HCT116 (cell line): ENCODE data around the gene TOM1L1. TPM values are rescaled to one million over a fixed set of nuclear protein-coding genes. Genes with fewer than 3 reads are reported as not detected.

Experiments
- ATAC-seq: fragments of 200-7000 bp; cut with Tn5 transposase; 2 replicates; pipeline ENCODE4 v1.9.1; 2020; ENCODE audit warnings: mild to moderate bottlenecking, moderate library complexity
- BruUV-seq: library from RNA; stranded (reverse); fragments of 400-500 nt; replicated peaks from 2 replicates; lab custom pipeline; 2021; lab: Mats Ljungman, UMichigan
- CTCF ChIA-PET: fragments of 300-600 bp; sonication (Branson Sonifier 250); formaldehyde crosslinking; loops from one replicate; lab custom pipeline; 2021; ENCODE audit warnings: antibody characterized with exemption; lab: Charles Lee
- POLR2A ChIA-PET: fragments of 300-600, 350-600 bp; sonication (Branson Sonifier 250); formaldehyde crosslinking; loops from one replicate; lab custom pipeline; 2021; ENCODE audit warnings: antibody characterized with exemption; lab: Charles Lee
- RAD21 ChIA-PET, 2 experiments: fragments of 300-600 bp; sonication (Branson Sonifier 250); formaldehyde crosslinking; loops; one replicate each; lab custom pipeline; 2023; ENCODE audit warnings: low total read pairs in 2 of 2; ENCODE audit not compliant: uncharacterized antibody in 2 of 2, unreplicated experiment in 2 of 2, low non-redundant PET in 1 of 2; lab: Charles Lee
- DNase-seq: peaks from one replicate; pipeline ENCODE4 v3.0.0-alpha.2; 2010; ENCODE audit warnings: low read depth, low spot score
- H2AFZ ChIP-seq: fragments of 200-600 bp; shearing (Covaris generic), sonication (generic); 2 replicates; pipeline ENCODE4 v1.6.1; 2017; ENCODE audit warnings: low read depth, mixed run types, mixed read lengths, antibody characterized with exemption, low read length; ENCODE audit not compliant: poor library complexity, severe bottlenecking
- H3K27ac ChIP-seq: 2 replicates; pipeline ENCODE4 v1.5.1; 2012; ENCODE audit warnings: low read depth, low read length
- H3K27me3 ChIP-seq: fragments of 200-600 bp; sonication (generic); 2 replicates; pipeline ENCODE4 v1.6.1; 2016; ENCODE audit warnings: mixed run types, low read length, mixed read lengths; ENCODE audit not compliant: insufficient read depth
- H3K36me3 ChIP-seq, 2 experiments: fragments of 200-500 bp in 1 of 2; fragments of 200-600 bp in 1 of 2; sonication (Bioruptor generic) in 1 of 2; sonication (generic) in 1 of 2; 2 replicates each; pipeline versions ENCODE4 v1.5.1 to v1.6.1; 2014 to 2016; ENCODE audit warnings: low read length in 2 of 2, inconsistent platforms in 1 of 2, mixed read lengths in 1 of 2, mixed run types in 1 of 2; ENCODE audit not compliant: insufficient read depth in 2 of 2, control insufficient read depth in 1 of 2
- H3K4me1 ChIP-seq, 2 experiments: fragments of 200-600 bp in 1 of 2; sonication (generic) in 1 of 2; 2 replicates each; pipeline versions ENCODE4 v1.5.1 to v1.6.1; 2012 to 2017; ENCODE audit warnings: low read length in 2 of 2, inconsistent platforms in 1 of 2, mild to moderate bottlenecking in 1 of 2, mixed read lengths in 1 of 2, mixed run types in 1 of 2, moderate library complexity in 1 of 2; ENCODE audit not compliant: insufficient read depth in 2 of 2, control insufficient read depth in 1 of 2
- H3K4me2 ChIP-seq: fragments of 200-600 bp; sonication (generic); 2 replicates; pipeline ENCODE4 v1.6.1; 2017; ENCODE audit warnings: mixed run types, low read length, mixed read lengths
- H3K4me3 ChIP-seq, 2 experiments: fragments of 200-600 bp in 1 of 2; sonication (generic) in 1 of 2; replicated peaks in 1 of 2; 2 replicates each; pipeline ENCODE4 v1.5.1; 2011 to 2016; ENCODE audit warnings: low read length in 2 of 2, control low read depth in 1 of 2, low read depth in 1 of 2, mild to moderate bottlenecking in 1 of 2, mixed read lengths in 1 of 2, mixed run types in 1 of 2
- H3K79me2 ChIP-seq: fragments of 200-600 bp; sonication (generic); 2 replicates; pipeline ENCODE4 v1.6.1; 2017; ENCODE audit warnings: mild to moderate bottlenecking, mixed run types, low read length, moderate library complexity, mixed read lengths; ENCODE audit not compliant: insufficient read depth
- H3K9ac ChIP-seq: fragments of 200-600 bp; sonication (generic); 2 replicates; pipeline ENCODE4 v1.6.1; 2016; ENCODE audit warnings: low read length, mixed read lengths
- H3K9me2 ChIP-seq: fragments of 200-600 bp; sonication (generic), shearing (Covaris generic); 2 replicates; pipeline ENCODE4 v1.6.1; 2017; ENCODE audit warnings: mixed run types, mild to moderate bottlenecking, moderate library complexity; ENCODE audit not compliant: insufficient read depth
- H3K9me3 ChIP-seq, 2 experiments: fragments of 200-500 bp in 1 of 2; fragments of 200-600 bp in 1 of 2; sonication (Bioruptor generic) in 1 of 2; sonication (generic) in 1 of 2; 2 replicates each; pipeline ENCODE4 v1.6.1; 2014 to 2017; ENCODE audit warnings: low read length in 2 of 2, mixed read lengths in 2 of 2, inconsistent platforms in 1 of 2, low read depth in 1 of 2, mild to moderate bottlenecking in 1 of 2, mixed run types in 1 of 2, moderate library complexity in 1 of 2; ENCODE audit not compliant: control insufficient read depth in 1 of 2, insufficient read depth in 1 of 2
- H4K20me1 ChIP-seq: fragments of 200-600 bp; sonication (generic), shearing (Covaris generic); 2 replicates; pipeline ENCODE4 v1.6.1; 2017; ENCODE audit warnings: mixed run types, mild to moderate bottlenecking, moderate library complexity; ENCODE audit not compliant: insufficient read depth
- CBX3 ChIP-seq: IDR thresholded peaks from 2 replicates; pipeline ENCODE4 v1.6.1; 2012; ENCODE audit warnings: low read depth
- CEBPB ChIP-seq: IDR thresholded peaks from 2 replicates; pipeline ENCODE4 v1.6.1; 2012; ENCODE audit warnings: low read depth
- EGR1 ChIP-seq: IDR thresholded peaks from 2 replicates; pipeline ENCODE4 v1.6.1; 2012; ENCODE audit warnings: low read depth
- ELF1 ChIP-seq: IDR thresholded peaks from 2 replicates; pipeline ENCODE4 v1.6.1; 2012; ENCODE audit warnings: low read depth, borderline replicate concordance
- EZH2 ChIP-seq: fragments of 200-600 bp; sonication (generic); IDR thresholded peaks from 2 replicates; pipeline ENCODE4 v1.6.1; 2017; ENCODE audit warnings: antibody characterized with exemption, mixed run types
- EZH2phosphoT487 ChIP-seq: fragments of 200-600 bp; IDR thresholded peaks from 2 replicates; pipeline ENCODE4 v1.6.1; 2018; ENCODE audit warnings: antibody characterized with exemption, borderline replicate concordance
- FOSL1 ChIP-seq: IDR thresholded peaks from 2 replicates; pipeline ENCODE4 v1.6.1; 2012; ENCODE audit warnings: low read depth
- JUND ChIP-seq: IDR thresholded peaks from 2 replicates; pipeline ENCODE4 v1.6.1; 2012
- POLR2A ChIP-seq: IDR thresholded peaks from 2 replicates; pipeline ENCODE4 v1.7.0; 2011; ENCODE audit warnings: borderline replicate concordance; ENCODE audit not compliant: insufficient read depth, insufficient read length; ENCODE audit errors: extremely low read depth
- POLR2AphosphoS5 ChIP-seq: IDR thresholded peaks from 2 replicates; pipeline ENCODE4 v1.6.1; 2011; ENCODE audit warnings: mild to moderate bottlenecking, low read depth, low read length, moderate library complexity
- SIN3A ChIP-seq: IDR thresholded peaks from 2 replicates; pipeline ENCODE4 v1.6.1; 2012; ENCODE audit warnings: low read depth
- SP1 ChIP-seq: IDR thresholded peaks from 2 replicates; pipeline ENCODE4 v1.6.1; 2012; ENCODE audit warnings: low read depth
- SRF ChIP-seq: IDR thresholded peaks from 2 replicates; pipeline ENCODE4 v1.6.1; 2012; ENCODE audit warnings: low read depth
- TCF7L2 ChIP-seq: IDR thresholded peaks from 2 replicates; pipeline ENCODE4 v1.7.0; 2011; ENCODE audit warnings: borderline replicate concordance, inconsistent platforms; ENCODE audit not compliant: insufficient read depth, insufficient read length; ENCODE audit errors: extremely low read depth
- YY1 ChIP-seq: IDR thresholded peaks from 2 replicates; pipeline ENCODE4 v1.6.1; 2011; ENCODE audit warnings: low read length, low read depth, moderate library complexity, mild to moderate bottlenecking; ENCODE audit not compliant: insufficient replicate concordance; ENCODE audit errors: extremely low read depth
- ZBTB33 ChIP-seq: IDR thresholded peaks from 2 replicates; pipeline ENCODE4 v1.6.1; 2011; ENCODE audit warnings: mild to moderate bottlenecking, low read length, moderate library complexity; ENCODE audit not compliant: insufficient replicate concordance; ENCODE audit errors: extremely low read depth
- ZFX ChIP-seq: fragments of 450-650 bp; IDR thresholded peaks from 2 replicates; pipeline ENCODE4 v1.6.1; 2017
- intact Hi-C: fragments of 100-400 bp; cut with micrococcal nuclease; formaldehyde crosslinking; loops from 2 replicates; pipeline ENCODE4 v1.10.0; 2022
- total RNA-seq: library from RNA; stranded (reverse); gene quantifications from one replicate; pipeline ENCODE4 v1.2.1, GENCODE V29; 2021; ENCODE audit not compliant: unreplicated experiment
- TF ChIP-seq, protein P1 (sequence below): IDR thresholded peaks from 2 replicates; pipeline ENCODE4 v1.6.1; 2012
- TF ChIP-seq, protein P2 (sequence below), 3 experiments: fragments of 200-600 bp in 1 of 3; sonication (generic) in 1 of 3; IDR thresholded peaks in 2 of 3; conservative IDR thresholded peaks in 1 of 3; 2 replicates each; pipeline ENCODE4 v1.5.1; 2012 to 2017; ENCODE audit warnings: low read depth in 2 of 3, low read length in 2 of 3, antibody characterized with exemption in 1 of 3, borderline replicate concordance in 1 of 3, control low read depth in 1 of 3, mild to moderate bottlenecking in 1 of 3, mixed read lengths in 1 of 3, mixed run types in 1 of 3, moderate library complexity in 1 of 3; ENCODE audit not compliant: insufficient read depth in 1 of 3
- TF ChIP-seq, protein P3 (sequence below): IDR thresholded peaks from 2 replicates; pipeline ENCODE4 v1.6.1; 2012

Gene TOM1L1
- total RNA-seq, 1 experiment from 2014 or later, result 70.8 TPM

DNA sequence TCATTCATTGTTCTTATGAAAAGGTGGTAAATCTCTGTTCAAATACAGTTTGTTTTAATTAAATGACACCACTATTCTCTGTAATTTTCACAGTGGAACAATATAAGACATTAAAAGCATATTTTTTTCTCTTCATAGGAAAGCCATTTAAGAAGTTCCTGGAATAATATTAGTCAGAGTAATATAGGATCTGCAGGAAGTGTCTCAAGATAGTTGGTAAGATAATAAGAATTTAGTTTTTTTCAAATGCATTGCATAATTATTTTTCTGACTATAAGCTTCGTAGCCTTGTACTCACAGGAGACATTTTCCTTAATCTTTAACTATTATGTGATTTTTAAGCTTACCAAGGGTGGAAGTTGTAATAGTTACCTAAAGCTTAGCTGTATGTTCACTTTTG, 84.8 kb downstream of the TOM1L1 start:
- ChIA-PET CTCF (interaction anchor here (0.7 to 1.3 kb wide), 3 partner anchors 8 to 19 kb away, joined by 3 to 4 read pairs (median 3); no protein-coding TSS in a partner anchor), POLR2A (no interaction called here), RAD21 (no interaction called here)
- H4K20me1 ChIP-seq, result no peaks in the 10 kb centered on the region
- H3K9me3 ChIP-seq, result no peaks in the 10 kb centered on the region
- no peaks in the 10 kb centered on the region for H3K27me3 ChIP-seq
- no peak for ATAC-seq
- no peak overlapping the region for H3K27ac ChIP-seq
- H3K4me2 ChIP-seq, result no peak overlapping the region
- no peaks in the 10 kb centered on the region for H3K79me2 ChIP-seq
- no peaks in the 10 kb centered on the region for H3K4me1 ChIP-seq
- no peak overlapping the region for H2AFZ ChIP-seq
- no peak overlapping the region for H3K4me3 ChIP-seq
- no peaks in the 10 kb centered on the region for H3K36me3 ChIP-seq
- H3K9me2 ChIP-seq, result no peaks in the 10 kb centered on the region
- intact Hi-C loops, result no loop called here
- H3K9ac ChIP-seq, result no peak overlapping the region
- TF ChIP-seq EZH2 (no peak), SRF (no peak), CBX3 (no peak), FOSL1 (no peak), POLR2A (no peak), ELF1 (no peak), CEBPB (no peak), TCF7L2 (no peak), ZBTB33 (no peak), SIN3A (no peak), ZFX (no peak), EGR1 (no peak), YY1 (no peak), JUND (no peak), POLR2AphosphoS5 (no peak), EZH2phosphoT487 (no peak), SP1 (no peak)
- TF ChIP-seq, protein P1, sequence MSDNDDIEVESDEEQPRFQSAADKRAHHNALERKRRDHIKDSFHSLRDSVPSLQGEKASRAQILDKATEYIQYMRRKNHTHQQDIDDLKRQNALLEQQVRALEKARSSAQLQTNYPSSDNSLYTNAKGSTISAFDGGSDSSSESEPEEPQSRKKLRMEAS, result no peak
- TF ChIP-seq, protein P2, sequence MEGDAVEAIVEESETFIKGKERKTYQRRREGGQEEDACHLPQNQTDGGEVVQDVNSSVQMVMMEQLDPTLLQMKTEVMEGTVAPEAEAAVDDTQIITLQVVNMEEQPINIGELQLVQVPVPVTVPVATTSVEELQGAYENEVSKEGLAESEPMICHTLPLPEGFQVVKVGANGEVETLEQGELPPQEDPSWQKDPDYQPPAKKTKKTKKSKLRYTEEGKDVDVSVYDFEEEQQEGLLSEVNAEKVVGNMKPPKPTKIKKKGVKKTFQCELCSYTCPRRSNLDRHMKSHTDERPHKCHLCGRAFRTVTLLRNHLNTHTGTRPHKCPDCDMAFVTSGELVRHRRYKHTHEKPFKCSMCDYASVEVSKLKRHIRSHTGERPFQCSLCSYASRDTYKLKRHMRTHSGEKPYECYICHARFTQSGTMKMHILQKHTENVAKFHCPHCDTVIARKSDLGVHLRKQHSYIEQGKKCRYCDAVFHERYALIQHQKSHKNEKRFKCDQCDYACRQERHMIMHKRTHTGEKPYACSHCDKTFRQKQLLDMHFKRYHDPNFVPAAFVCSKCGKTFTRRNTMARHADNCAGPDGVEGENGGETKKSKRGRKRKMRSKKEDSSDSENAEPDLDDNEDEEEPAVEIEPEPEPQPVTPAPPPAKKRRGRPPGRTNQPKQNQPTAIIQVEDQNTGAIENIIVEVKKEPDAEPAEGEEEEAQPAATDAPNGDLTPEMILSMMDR (IDR thresholded peaks at IDR 0.05 in 2 of 3, conservative IDR thresholded peaks at IDR 0.05 in 1 of 3; ENCODE audit: borderline replicate concordance in 1 of 3, insufficient read depth in 1 of 3, low read depth in 2 of 3, low read length in 2 of 3), result no peak
- TF ChIP-seq, protein P3, sequence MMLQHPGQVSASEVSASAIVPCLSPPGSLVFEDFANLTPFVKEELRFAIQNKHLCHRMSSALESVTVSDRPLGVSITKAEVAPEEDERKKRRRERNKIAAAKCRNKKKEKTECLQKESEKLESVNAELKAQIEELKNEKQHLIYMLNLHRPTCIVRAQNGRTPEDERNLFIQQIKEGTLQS, result no peak
- no peak for DNase-seq
- no TSS peak for BruUV-seq
